ENCODE results near the gene CLIP3. TPM values are rescaled to one million over a fixed set of nuclear protein-coding genes. Genes with fewer than 3 reads are reported as not detected.

Gene CLIP3
- total RNA-seq, 2 experiments from 2014 or later: 0.75 to 1.4 TPM

DNA sequence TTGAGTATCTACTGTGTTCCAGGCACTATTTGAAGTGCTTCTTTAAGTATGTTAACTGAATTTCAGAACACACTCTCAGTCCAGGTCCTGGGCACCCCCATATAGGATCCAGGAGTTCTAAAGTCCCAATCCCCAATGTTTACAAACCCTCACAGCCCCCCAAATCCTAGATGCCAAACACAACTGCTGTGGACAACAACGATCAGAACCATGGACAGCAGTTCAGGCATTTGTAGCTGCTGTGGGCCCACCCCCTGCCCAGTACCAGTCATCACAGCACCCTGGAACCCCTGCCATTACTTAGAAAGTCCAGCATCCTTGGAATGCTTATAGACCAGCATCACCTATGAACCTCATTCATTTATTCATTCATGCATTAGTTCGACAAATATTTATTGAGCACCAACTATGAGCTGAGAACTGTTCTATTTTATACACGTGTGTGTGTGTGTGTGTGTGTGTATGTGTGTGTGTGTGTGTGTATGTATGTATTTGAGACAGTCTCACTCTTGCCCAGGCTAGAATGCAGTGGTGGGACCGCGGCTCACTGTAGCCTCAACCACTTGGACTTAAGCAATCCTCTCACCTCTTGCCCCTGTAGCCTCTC, 57.0 kb downstream of the CLIP3 start:
- peak; percentile 52 for DNase-seq
- Mint-ChIP-seq H3K4me1 (no peaks in the 10 kb centered on the region), H3K4me3 (no peak overlapping the region), H3K36me3 (ENCODE audit: low read depth) (no peaks in the 10 kb centered on the region), H3K27ac (no peak overlapping the region), H3K9me3 (no peaks in the 10 kb centered on the region), H3K27me3 (peaks cover 9% of the 10 kb centered on the region)
- CTCF ChIA-PET: no interaction called here
- POLR2A ChIA-PET: no interaction called here

DNA sequence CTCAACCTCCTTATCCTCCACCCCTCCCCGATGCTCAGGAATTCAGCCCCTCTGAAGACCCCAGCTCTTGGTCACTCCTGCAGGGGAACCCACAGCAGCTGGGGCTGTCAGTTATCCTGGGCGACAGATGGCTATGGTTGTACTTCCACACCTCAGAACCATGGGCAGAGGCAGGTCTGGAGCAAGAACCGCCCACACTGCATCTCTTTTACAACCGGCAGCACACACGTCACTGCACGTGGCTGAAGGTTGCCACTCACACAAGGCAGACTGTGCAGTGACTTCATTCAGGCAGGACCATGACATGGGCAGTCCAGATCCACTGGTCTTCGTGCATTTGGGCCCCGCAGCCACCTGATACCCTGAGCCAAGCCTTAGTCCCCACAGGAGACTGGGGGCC, 59.2 kb downstream of the CLIP3 start:
- ChIA-PET POLR2A (no interaction called here), CTCF (no interaction called here)
- H3K4me1 Mint-ChIP-seq: peaks cover 3% of the 10 kb centered on the region
- no peaks in the 10 kb centered on the region for H3K36me3 Mint-ChIP-seq (ENCODE audit: low read depth)
- no peaks in the 10 kb centered on the region for H3K9me3 Mint-ChIP-seq
- H3K4me3 Mint-ChIP-seq: no peak overlapping the region
- H3K27me3 Mint-ChIP-seq: peaks cover 4% of the 10 kb centered on the region
- DNase-seq: no peak
- no peak overlapping the region for H3K27ac Mint-ChIP-seq

DNA sequence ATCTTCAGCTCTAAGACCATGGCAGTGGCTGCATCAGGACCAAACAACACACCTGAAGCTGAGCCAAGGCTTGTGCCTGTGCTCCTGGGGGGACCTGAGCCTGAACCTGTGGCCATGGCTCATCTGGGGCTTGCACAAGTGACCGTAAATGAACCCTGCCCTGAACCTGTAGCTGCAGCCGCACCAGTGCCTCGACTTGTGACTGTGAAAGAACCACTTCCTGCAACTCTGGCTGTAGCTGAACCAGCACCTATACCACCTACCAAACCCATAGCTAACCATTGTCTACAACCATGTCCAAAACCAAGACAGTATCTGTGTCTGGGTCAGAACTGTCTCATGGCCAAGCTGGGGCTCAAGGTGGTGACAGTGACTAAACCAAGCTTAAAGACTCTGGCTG, 65.9 kb downstream of the CLIP3 start:
- H3K27ac Mint-ChIP-seq: no peak overlapping the region
- DNase-seq: no peak
- POLR2A ChIA-PET: no interaction called here

More for the DNA sequence above, 65.9 kb downstream of the CLIP3 start:
- CTCF ChIA-PET: interaction anchor here (1.0 to 1.4 kb wide), 2 partner anchors 11 to 88 kb away, joined by 3 read pairs; partner anchors contain the start of gene WDR62
- Mint-ChIP-seq H3K4me1 (peaks cover 3% of the 10 kb centered on the region), H3K4me3 (no peak overlapping the region), H3K9me3 (no peaks in the 10 kb centered on the region), H3K27me3 (peaks cover 5% of the 10 kb centered on the region), H3K36me3 (ENCODE audit: low read depth) (no peaks in the 10 kb centered on the region)

Other genes starting within 250 kb of the CLIP3 start
- gene PRODH2, start 220.0 kb downstream of the CLIP3 start, total RNA-seq: not detected
- not detected for gene NPHS1, start 180.4 kb downstream of the CLIP3 start, total RNA-seq
- under 1 TPM; 0.19 to 0.25 TPM for gene KIRREL2, start 176.0 kb downstream of the CLIP3 start, total RNA-seq
- under 1 TPM; 0.42 to 0.79 TPM for gene APLP1, start 164.3 kb downstream of the CLIP3 start, total RNA-seq
- 10 to 100 TPM; 36.9 to 47.5 TPM for gene NFKBID, start 132.3 kb downstream of the CLIP3 start, total RNA-seq
- 100 to 1,000 TPM; 117 to 137 TPM for gene HCST, start 130.3 kb downstream of the CLIP3 start, total RNA-seq
- gene TYROBP, start 124.6 kb downstream of the CLIP3 start, total RNA-seq: not detected
- 10 to 100 TPM; 12.3 to 13.5 TPM for gene LRFN3, start 96.5 kb downstream of the CLIP3 start, total RNA-seq
- 10 to 100 TPM; 15.6 to 16.8 TPM for gene SDHAF1, start 37.7 kb downstream of the CLIP3 start, total RNA-seq
- 1 to 10 TPM; 1.8 to 2.4 TPM for gene SYNE4, start 24.1 kb downstream of the CLIP3 start, total RNA-seq
- gene ALKBH6, start 18.7 kb downstream of the CLIP3 start, total RNA-seq: 10 to 100 TPM; 38.2 to 43.0 TPM
- 1 to 10 TPM; 6.1 to 7.0 TPM for gene THAP8, start 21.4 kb upstream of the CLIP3 start, total RNA-seq
- gene WDR62, start 22.0 kb upstream of the CLIP3 start, total RNA-seq: 10 to 100 TPM; 33.4 to 37.1 TPM
- not detected for gene OVOL3, start 78.3 kb upstream of the CLIP3 start, total RNA-seq
- 10 to 100 TPM; 51.2 to 56.4 TPM for gene POLR2I, start 82.0 kb upstream of the CLIP3 start, total RNA-seq
- 100 to 1,000 TPM; 195 to 197 TPM for gene TBCB, start 82.6 kb upstream of the CLIP3 start, total RNA-seq
- 100 to 1,000 TPM; 449 to 519 TPM for gene CAPNS1, start 107.2 kb upstream of the CLIP3 start, total RNA-seq
- not detected for gene COX7A1, start 119.6 kb upstream of the CLIP3 start, total RNA-seq
- gene ZNF565, start 181.8 kb upstream of the CLIP3 start, total RNA-seq: 1 to 10 TPM; 2.7 to 3.3 TPM
- 10 to 100 TPM; 59.5 to 65.0 TPM for gene ZNF146, start 182.2 kb upstream of the CLIP3 start, total RNA-seq

All from activated CD4-positive, alpha-beta T cell treated with anti-CD3 and anti-CD28 coated beads, Interleukin-2, amount 10 ng/mL, durations not matched to agents 7 days and 5 days (primary cell).